Activated CD4-positive, alpha-beta T cell treated with anti-CD3 and anti-CD28 coated beads, Interleukin-2, Interleukin-6, amounts not matched to agents 100 ng/mL and 50 ng/mL, durations not matched to agents 16 hours and 8 hours (primary cell): ENCODE results near the gene KRTAP5-2.
"Not testable (repeated sequence)": the region's sequence is repeated elsewhere in the genome, so short reads cannot be mapped to it uniquely, and the experiment has no call there.

ENCODE experiments used
- DNase-seq: peaks from one replicate; pipeline ENCODE4 v3.0.0-alpha.2; 2020

The KRTAP5-2 gene, protein sequence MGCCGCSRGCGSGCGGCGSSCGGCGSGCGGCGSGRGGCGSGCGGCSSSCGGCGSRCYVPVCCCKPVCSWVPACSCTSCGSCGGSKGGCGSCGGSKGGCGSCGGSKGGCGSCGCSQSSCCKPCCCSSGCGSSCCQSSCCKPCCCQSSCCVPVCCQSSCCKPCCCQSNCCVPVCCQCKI

DNA sequence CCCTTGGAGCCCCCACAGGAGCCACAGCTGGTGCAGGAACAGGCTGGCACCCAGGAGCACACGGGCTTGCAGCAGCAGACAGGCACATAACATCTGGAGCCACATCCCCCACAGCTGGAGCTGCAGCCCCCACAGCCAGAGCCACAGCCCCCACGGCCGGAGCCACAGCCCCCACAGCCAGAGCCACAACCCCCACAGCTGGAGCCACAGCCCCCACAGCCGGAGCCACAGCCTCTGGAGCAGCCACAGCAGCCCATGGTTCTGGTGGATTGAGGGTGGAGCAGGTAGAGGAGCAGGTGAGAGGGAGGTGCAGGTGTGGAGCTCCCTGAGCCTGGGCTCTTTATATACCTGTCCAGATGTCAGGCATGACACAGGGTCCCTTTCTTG, at the start of gene KRTAP5-2:
Gene KRTAP5-2 (minus strand): TSS at position 301 of the 387 bp plus-strand sequence. CDS start 44 bp downstream, at position 257.
- DNase-seq, result no peak

DNA sequence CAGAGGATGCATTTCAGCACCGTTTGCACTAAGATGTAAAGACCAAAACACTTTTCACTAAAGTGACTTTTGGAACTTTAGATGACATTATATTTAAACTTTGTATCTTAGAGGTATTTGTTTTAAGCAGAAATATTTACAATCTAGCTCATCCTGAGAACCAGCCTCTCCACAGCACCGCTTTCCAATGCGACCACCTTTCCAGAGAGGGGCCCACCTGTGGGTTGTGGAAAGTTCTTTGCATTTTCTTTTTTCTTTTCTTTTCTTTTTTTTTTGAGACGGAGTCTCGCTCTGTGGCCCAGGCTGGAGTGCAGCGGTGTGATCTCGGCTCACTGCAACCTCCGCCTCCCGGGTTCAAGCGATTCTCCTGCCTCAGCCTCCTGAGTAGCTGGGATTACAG, 48.4 kb upstream of the KRTAP5-2 start:
- DNase-seq, result not testable (repeated sequence)

DNA sequence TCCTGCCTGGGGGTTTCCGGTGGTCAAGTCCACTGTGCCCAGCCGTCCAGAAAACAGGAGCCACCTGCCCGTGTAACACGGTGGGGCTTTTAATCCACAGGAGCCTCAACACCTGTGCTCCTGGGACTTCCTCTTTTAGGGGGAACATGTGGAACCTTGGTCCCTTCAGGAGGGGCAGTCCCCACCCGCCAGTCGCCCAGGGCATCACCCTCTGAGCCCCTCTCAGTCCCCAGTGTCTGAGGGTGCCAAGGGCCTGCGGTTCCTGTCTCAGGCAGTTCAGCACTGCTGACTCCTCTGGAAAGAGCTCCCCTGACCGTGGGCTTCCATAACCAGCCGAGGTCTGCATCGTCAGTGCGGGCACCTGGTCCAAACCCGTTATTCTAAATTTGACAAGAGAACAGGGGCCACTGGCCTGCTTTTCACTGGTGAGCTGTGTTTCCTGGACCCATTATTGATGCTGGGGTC, 47.3 kb upstream of the KRTAP5-2 start:
- no peak for DNase-seq

DNA sequence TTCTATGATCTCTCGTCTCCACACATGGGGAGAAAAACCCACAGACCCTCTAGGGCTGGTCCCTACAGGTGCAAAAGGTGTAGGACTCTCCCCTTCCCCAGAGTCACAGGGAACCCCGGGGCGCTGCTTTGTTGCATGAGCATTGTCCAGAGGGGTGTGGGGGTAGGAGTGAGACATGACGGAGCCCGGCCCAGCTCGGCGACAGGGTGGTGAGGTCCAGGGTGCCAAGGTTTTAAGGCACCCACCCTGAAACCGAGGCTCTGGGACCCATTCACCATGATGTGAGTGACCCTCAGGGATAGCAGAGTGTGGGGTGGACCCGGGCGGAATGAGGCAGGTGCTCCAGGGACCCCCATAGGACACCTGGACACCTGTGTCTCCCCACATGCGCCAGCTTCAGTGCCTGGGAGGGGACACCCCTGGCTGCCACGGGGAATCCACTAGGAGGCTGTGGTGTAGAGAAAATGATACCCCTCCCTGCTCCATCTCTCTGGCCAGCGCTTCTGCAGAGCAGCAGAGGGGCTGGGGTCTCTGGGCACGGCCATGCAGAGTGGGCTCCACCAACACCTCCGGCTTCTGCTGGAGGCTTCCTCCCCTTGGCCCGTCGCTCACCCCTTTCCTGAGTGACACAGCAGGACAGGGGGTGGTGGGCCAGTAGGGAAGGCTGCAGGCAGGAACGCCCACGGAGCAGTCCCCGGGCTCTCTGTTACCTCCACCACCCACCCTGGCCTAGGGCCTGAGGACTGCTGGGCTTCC, 46.7 kb upstream of the KRTAP5-2 start:
- no peak for DNase-seq

DNA sequence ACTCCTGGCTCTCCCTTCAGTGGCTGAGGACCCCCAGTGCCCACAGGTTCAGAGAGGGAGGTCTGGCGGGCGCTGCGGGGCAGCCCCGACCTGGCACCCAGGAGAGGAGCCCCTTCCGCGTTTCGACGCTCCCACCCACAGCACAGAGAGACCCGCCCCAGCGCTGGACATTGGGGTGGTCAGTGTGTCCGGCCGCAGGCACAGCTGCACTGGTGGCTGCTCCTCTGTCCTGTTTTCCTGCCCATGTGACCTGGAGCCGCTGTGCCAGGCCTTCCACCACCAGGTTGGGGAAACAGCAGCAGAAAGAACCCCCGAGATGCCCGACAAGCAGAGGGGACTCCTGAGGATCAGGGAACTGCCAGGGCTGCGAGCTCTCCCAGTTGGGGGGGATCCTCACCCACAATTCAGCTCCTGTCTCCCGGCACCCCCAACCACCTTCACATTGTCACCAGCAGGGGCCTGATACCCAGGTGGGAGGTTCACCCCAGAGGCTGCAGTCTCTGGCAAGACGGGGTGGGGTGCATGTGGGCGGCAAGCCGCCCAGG, 45.1 kb upstream of the KRTAP5-2 start:
- no peak for DNase-seq

DNA sequence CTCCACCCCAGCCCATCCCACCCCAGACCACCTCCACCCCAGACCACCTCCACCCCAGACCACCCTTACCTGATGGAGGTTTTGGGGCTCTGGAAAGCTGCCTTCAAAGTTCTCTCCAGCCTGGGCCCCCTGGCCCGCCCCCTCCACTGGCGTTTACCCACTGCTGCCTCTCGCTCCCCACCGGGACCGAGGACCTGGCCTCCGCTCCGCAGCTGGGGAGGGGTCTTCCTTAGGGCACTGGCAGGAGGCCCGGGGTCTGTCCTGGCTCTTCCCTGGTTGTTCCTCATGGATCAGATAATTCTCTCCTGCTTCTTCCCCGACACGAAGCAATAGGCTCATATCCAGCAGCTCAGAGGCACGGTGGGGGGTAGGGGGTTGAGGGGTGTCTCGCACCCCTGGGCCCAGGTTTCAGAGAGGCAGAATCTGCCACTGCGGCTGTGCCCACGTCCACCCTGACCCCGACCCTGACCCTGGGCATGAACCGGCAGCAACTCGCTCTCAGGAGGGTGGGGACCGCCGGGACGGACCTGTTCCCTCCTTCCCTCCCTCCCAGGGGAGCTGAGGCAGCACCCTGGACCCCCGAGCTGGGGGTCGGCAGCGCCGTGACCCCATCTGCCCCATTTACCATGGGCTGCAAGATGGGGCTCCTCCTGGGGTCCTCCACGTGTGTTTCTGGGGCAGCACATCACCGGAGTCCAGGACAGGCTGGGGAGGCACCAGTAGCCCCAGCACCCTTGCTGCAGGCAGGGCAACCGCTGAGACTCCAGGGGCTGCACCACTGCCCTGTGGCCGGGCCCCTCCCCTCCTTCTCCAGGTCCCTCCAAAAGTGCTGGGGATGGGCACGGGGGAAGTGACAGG, 44.4 kb upstream of the KRTAP5-2 start:
- no peak for DNase-seq

DNA sequence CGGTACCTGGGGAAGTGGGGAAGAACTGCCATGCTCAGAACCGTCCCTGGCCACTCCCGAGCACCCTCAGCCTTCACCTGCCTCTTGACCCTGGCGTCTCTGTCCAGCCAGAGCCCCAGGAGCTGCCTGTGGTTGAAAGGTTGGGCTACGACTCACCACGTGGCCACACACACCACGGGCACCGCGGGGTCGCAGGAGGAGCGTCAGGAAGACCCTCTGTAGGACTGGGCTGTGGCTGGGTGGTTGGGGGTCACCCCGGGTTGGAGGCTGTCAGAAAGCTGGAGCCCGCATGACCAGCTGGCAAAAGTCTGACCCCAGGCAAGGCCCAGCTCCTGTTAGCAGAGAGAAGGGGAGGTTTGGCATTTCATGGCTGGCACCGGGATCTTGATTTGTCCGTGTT, 43.0 kb upstream of the KRTAP5-2 start:
- no peak for DNase-seq

DNA sequence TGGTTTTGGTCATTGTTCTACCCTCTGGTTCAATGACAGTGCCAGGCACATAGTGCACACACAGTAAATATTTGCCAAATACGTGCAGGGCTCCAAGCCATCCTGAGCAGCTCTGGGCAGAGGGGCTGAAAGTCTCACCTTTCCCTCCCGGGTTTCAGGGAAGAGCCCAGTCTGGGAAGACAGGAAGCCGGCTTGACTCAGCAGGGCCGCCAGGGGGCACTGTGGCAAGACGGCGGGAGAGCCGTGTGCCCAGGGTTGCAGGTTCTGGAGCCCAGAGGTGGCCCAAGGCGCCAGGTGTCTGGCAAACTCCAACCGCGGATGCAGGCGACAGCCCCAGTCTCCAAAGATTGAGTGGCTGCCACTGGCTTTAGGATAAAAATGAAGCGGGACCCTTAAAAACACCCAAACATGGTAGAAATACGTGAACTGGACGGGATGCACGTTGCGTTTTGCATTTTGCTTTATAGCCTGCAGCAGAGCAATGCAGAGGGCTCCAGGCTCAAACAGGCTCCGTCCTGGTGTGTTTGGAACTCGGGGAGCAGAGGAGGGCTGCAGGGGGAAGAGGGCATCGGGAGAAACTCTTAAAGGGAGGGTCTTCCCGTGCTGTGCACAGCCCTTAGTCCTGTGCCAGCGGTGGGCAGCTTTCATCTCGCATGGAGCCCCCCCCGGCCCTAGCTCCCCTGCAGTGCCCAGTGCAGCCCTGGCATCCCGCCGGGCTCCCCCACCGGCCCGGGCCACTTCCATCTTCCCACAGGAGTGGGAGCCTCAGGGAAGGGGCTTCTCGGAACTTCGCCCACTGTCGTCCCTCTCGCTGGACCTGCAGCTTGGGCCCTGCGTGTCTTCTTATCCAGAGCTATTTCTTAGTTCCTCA, 42.2 kb upstream of the KRTAP5-2 start:
- peak; percentile 34 for DNase-seq

DNA sequence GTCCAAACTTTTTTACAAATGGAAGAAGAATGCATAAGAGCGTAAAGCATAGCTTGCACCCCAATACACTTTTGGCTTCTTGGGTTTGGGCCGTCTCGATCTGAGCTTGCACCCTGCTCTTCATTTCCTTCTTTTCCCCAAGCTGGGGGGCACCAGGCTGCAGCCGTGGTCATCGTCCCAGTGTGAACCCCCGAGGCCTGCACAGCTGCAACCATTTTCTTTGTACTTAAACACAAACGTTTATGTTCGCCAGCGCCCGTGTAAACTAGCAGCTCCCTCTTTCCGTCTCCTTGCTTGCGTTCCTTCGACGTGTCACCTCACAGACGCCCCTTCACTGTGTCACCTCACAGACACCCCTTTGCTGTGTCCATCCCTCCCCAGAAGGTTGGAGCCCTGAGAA, 41.6 kb upstream of the KRTAP5-2 start:
- DNase-seq, result no peak

DNA sequence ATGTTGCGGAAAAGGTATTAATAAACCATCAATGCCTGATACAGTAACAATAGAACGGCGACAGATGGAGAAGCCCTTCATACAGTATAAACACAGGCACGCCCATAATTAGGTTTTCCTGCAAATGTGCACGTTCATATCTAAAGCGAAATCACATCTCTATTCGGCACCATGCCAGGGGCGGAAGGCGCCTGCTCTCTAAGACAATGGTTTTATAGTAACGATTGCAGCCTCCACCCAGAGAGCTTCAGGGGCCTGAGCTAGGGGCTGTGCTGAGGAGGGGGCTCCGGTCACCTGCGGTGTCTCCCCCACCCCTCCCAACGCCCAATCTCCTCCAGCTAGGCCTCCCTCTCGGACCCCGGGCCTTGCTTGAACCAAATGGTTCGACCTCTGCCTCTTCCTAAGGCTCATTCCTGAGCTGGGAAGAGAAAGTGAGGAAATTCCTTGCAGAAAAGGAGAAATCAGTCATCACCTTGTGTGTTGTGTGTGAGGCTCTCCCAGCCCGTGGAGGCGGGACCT, 41.1 kb upstream of the KRTAP5-2 start:
- no peak for DNase-seq

DNA sequence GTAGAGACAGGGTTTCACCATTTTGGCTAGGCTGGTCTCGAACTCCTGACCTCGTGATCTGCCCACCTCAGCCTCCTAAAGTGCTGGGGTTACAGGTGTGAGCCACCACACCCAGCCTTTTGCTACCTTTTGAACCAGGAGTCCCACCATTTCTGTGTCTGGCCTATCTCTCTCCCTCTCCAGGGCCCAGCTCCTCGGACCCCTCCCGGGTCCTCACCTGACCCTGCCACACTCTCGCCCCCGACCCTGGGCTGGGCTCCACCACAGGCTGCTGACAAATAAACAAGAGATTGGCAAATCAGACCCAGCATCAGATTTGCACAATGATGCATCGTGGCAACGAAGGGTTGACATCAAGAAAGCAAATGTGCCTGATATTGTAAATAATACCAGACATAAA, 40.2 kb upstream of the KRTAP5-2 start:
- DNase-seq, result no peak

DNA sequence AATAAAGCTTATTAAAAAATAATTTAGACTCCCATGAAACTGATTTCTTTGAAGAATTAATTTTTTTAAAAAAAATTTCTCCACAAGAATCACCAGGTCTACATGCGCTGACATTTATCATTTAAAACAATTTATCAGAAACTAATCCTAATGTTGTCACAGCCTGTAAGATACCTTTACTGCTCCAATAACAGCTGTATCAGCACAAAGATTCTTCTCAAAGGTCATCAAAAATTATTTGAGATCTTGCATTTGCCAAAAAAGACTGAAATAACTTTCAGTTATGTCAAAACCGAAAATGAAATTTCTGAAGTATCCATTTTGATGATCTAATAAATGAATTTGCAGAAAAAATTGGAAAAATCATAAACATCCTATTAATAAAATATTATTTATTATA, 39.5 kb upstream of the KRTAP5-2 start:
- no peak for DNase-seq

DNA sequence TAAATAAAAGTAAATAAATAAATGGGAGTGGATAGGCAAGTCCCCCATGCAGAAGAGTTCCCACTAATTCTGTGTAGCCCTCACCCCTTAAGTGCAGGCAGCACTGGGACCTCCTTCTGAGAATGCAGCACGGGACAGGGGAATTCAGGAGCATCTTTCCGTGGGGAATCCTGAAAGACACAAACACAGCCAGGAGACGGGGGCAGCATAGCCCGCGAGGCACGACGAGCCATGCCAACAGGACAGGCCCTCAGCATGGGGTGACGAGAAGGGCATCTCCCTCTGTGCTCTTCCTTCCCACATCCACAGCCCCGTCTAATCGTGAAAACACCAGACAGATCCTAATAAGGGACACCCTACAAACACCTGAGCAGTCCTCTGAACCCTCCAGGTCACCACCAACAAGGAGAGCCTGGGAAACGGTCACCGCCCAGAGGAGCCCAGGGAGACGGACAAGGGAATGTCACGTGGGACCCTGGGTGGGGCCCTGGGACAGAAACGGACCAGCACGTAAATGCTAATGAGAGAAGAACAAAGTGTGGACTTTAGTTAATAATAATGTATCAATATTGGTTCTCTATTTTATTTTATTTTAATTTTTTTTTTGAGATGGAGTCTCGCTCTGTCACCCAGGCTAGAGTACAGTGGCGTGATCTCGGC, 38.3 kb upstream of the KRTAP5-2 start:
- no peak for DNase-seq

DNA sequence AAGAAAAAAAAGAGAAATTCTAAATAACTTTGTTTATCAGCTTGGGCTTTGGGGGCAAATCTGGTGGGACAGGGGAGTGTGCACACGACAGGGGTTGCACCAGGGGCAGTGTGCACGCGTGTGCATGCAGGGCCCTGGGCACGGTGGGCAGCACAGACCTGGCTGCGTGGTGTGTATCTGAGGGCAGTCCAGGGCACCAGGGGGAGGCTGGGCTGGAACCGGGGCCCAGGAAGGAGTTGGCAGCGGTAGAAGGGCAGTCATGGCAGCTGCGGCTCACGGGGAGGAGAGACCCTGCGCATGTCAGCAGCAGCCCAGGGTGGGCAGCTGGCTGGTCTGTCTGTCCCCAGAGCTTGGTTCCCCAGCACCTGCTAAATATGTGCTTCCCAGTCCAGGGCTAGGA, 35.8 kb upstream of the KRTAP5-2 start:
- no peak for DNase-seq

DNA sequence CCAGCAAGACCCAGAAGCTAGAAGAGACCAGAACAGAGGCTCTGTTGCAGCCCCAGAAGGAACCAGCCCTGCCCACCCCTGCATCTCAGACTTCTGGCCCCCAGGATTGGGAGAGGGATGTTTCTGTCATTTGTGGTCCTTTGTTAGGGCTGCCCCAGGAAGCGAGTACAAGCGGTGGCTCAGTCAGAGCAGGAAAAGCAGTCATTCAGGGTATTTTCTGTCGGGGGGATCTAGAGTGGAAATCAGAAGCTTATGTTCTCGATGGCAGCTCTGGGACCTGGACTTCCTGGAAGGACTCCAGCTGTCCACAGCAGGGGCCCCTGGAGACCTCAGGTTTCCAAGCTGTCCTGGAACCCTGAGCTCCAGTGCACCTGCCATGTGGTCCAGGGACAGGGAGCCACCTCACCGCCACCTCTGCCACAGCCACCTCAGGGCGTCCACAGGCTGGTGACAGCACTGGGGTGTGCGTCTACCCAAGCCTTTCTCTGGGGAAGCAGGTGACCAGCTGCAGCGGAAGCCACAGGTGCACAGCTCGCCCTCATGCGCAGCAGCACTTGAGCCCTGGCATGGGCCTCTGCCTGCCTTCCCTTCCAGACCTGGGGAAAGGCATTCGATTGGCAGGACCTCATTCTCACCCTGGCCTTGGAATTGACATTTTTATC, 34.1 kb upstream of the KRTAP5-2 start:
- no peak for DNase-seq

DNA sequence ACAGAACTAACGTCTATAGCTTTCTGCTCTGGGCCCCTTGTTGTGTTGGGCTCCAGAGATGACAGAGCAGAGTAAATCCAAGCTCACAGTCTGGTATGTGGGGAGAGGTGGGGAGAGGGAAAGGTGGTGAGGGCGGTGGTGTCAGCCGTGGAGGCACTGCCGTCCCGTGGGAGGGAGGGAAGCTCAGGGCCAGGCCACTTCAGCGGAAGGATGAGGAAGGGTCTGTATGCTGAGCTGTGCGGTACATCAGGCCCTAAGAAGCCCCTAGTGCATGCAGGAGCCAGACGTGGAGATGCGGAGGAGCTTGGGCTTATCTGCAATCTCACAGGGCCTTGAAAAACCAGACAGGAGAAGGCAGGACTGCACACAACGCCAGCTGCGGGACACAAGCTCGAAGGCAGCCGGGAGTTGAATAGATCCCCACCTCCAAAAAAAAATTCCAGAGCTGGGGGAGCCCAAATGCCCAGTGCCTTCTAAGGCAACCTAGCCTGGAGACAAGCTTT, 33.0 kb upstream of the KRTAP5-2 start:
- no peak for DNase-seq

DNA sequence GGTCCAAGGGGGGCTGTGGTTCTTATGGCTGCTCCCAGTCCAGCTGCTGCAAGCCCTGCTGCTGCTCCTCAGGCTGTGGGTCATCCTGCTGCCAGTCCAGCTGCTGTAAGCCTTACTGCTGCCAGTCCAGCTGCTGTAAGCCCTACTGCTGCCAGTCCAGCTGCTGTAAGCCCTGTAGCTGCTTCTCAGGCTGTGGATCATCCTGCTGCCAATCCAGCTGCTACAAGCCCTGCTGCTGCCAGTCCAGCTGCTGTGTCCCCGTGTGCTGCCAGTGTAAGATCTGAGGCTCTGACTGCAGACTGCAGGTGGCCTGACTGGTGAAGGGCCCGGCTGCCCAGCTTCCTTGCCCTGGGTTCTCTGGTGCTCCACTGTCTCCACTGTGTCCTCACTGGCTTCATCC, 32.2 kb upstream of the KRTAP5-2 start:
- DNase-seq, result no peak

DNA sequence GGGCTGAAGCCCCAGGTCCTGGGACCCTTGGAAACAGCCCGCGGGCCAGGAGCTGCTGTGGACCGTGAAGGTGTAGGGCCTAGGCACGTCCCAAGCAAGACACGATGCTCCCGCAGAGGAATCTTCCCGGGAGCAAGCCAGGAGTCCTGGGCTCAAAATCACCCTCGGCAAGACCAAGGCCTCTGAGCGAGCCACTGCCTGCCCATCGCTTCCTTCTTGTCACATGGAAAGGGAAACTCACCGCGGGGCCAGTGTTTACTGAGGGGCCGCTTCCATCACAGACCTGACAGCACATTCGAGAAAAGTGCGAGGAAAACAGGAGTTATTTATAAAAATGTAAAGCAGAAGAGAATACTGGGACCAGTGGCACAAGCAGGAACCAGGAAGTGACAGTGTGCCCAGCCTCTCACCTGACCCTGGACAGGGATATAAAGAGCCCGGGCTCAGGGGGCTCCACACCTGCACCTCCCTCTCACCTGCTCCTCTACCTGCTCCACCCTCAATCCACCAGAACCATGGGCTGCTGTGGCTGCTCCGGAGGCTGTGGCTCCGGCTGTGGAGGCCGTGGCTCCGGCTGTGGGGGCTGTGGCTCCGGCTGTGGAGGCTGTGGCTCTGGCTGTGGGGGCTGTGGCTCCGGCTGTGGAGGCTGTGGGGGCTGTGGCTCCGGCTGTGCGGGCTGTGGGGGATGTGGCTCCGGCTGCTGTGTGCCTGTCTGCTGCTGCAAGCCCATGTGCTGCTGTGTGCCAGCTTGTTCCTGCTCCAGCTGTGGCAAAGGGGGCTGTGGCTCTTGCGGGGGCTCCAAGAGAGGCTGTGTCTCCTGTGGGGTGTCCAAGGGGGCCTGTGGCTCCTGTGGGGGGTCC, 31.5 kb upstream of the KRTAP5-2 start, which contains the start of gene KRTAP5-5:
Gene KRTAP5-5 (plus strand): TSS at position 450 of the 860 bp plus-strand sequence. CDS start 66 bp downstream, at position 516.
- no peak for DNase-seq

DNA sequence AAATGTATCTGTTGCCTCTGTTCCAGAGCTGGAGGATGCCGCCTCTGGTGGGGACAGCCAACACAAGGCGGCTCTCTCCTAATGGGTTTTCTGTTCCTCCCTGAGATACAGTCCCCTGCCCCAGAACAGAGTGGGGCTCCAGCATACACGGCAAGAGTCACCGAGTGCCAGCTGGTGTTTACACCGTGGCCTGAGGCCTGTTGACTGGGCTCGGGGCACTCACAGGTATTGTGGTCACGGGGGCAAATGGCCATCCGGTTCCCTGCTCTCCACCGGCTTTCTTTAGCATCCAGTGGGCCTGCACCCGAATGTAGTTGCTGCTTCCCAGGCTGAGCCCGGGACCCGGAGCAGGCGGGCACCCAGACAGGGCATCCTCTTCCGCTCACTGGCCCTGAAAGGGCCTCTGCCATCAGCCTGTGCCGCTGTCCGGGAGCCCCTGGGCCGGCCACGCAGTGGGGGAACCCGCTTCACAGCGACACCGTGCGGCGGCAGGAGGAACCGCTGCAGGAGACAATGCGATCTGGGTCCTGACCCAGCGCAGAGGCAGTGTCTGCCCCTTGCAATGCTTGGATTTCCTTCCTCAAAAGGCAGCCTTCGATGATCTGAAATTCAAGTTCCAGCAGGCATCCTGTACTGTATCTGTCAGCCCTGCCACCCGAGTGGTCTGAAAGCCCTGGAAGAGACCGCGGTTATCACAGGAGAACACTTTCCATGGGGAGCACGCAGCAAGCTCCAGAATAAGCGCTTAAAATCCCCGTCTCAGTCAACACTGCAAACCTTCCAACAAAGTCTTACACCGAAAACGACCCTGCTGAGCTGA, 30.6 kb upstream of the KRTAP5-2 start:
- DNase-seq, result peak; percentile 69
